Measurements from ENCODE around the gene CBX7.
A peak's percentile ranks its signal among the peaks of the same experiment; 100 is the strongest.
"Not testable (repeated sequence)": the region's sequence is repeated elsewhere in the genome, so short reads cannot be mapped to it uniquely, and the experiment has no call there.

CBX7 gene

GRCh38 chr22:39173787-39174497 is 21.5 kb upstream of the CBX7 start:
- DNase-seq = no peak

- no peak for DNase-seq
These were observed 20.7 kb upstream of the CBX7 start for GRCh38 chr22:39173050-39173706.

GRCh38 chr22:39172265-39173049 is 20.0 kb upstream of the CBX7 start:
- DNase-seq = not testable (repeated sequence)

- DNase-seq = no peak
These were observed 19.3 kb upstream of the CBX7 start for GRCh38 chr22:39171623-39172264.

GRCh38 chr22:39170825-39171622 is 18.5 kb upstream of the CBX7 start:
- peak; percentile 67 for DNase-seq

GRCh38 chr22:39169797-39170466 is 17.5 kb upstream of the CBX7 start:
- DNase-seq = no peak

- DNase-seq = no peak
These were observed 14.1 kb upstream of the CBX7 start for GRCh38 chr22:39166547-39166946.

- not testable (repeated sequence) for DNase-seq
These were observed 3.6 kb upstream of the CBX7 start for GRCh38 chr22:39156093-39156492.

- no peak for DNase-seq
These were observed 2.9 kb upstream of the CBX7 start for GRCh38 chr22:39155421-39155820.

GRCh38 chr22:39153220-39153717 is 789 bp upstream of the CBX7 start:
- no peak for DNase-seq

GRCh38 chr22:39152024-39152510 is 413 bp downstream of the CBX7 start:
- no peak for DNase-seq

GRCh38 chr22:39151329-39151975 is 1.0 kb downstream of the CBX7 start:
- DNase-seq = no peak

- DNase-seq = no peak
These were observed 1.6 kb downstream of the CBX7 start for GRCh38 chr22:39150848-39151215.

- no peak for DNase-seq
These were observed 2.3 kb downstream of the CBX7 start for GRCh38 chr22:39149915-39150847.

- DNase-seq = no peak
These were observed 3.5 kb downstream of the CBX7 start for GRCh38 chr22:39148727-39149535.

- no peak for DNase-seq
These were observed 4.3 kb downstream of the CBX7 start for GRCh38 chr22:39148026-39148726.

- no peak for DNase-seq
These were observed 5.0 kb downstream of the CBX7 start for GRCh38 chr22:39147335-39148025.
